GM12878 (cell line): ENCODE measurements around the gene OPN4. TPM values are rescaled to one million over a fixed set of nuclear protein-coding genes. Genes with fewer than 3 reads are reported as not detected.
"Not testable (repeated sequence)": the region's sequence is repeated elsewhere in the genome, so short reads cannot be mapped to it uniquely, and the experiment has no call there.

Experiments
- ATAC-seq: fragments of 200-7000 bp; cut with Tn5 transposase; 3 replicates; pipeline ENCODE4 v1.9.1; 2020; ENCODE audit warnings: mild to moderate bottlenecking, moderate library complexity
- BruUV-seq: library from RNA; stranded (reverse); fragments of 400-500 nt; replicated peaks from 2 replicates; lab custom pipeline; 2021; lab: Mats Ljungman, UMichigan
- CTCF ChIA-PET: fragments of 300-600 bp; sonication (Branson Sonifier 250); formaldehyde crosslinking; extraction: SDS; loops from one replicate; lab custom pipeline; 2021; ENCODE audit warnings: inconsistent platforms; lab: Yijun Ruan, JAX
- POLR2A ChIA-PET: fragments of 350-600 bp; formaldehyde crosslinking; extraction: SDS; loops from one replicate; lab custom pipeline; 2021; ENCODE audit warnings: inconsistent platforms; lab: Charles Lee
- RAD21 ChIA-PET: fragments of 300-600 bp; sonication (Branson Sonifier 250); formaldehyde crosslinking; loops from one replicate; lab custom pipeline; 2023; ENCODE audit warnings: antibody characterized with exemption; ENCODE audit not compliant: unreplicated experiment; lab: Charles Lee
- SMC1A ChIA-PET: fragments of 300-600 bp; sonication (Branson Sonifier 250); formaldehyde crosslinking; loops from one replicate; lab custom pipeline; 2023; ENCODE audit not compliant: unreplicated experiment, uncharacterized antibody; lab: Charles Lee
- DNase-seq: peaks from one replicate; pipeline ENCODE4 v3.0.0-alpha.2; 2011; ENCODE audit warnings: low read depth, low spot score
- FAIRE-seq: peaks from 3 replicates; lab custom pipeline; 2011; peaks lifted over from hg19 to GRCh38; lab: Jason Lieb, UNC
- H2AFZ ChIP-seq: 2 replicates; pipeline ENCODE4 v1.6.0; 2011; ENCODE audit warnings: low read depth, low read length, control low read depth; ENCODE audit not compliant: control insufficient read depth
- H3K27ac ChIP-seq: 2 replicates; pipeline ENCODE4 v1.5.1; 2011; ENCODE audit warnings: control low read depth; ENCODE audit not compliant: control insufficient read depth, insufficient read depth
- H3K27me3 ChIP-seq, 2 experiments: replicated peaks in 1 of 2; 2 replicates each; pipeline versions ENCODE4 v1.6.0 to v1.6.1; 2011; ENCODE audit warnings: low read length in 1 of 2; ENCODE audit not compliant: control insufficient read depth in 2 of 2, insufficient read depth in 2 of 2
- H3K36me3 ChIP-seq, 2 experiments: 2 replicates each; pipeline ENCODE4 v1.5.1; 2011; ENCODE audit warnings: low read length in 1 of 2; ENCODE audit not compliant: control insufficient read depth in 2 of 2, insufficient read depth in 2 of 2
- H3K4me1 ChIP-seq: 2 replicates; pipeline ENCODE4 v1.6.1; 2011; ENCODE audit warnings: mild to moderate bottlenecking, low read length, moderate library complexity, mixed read lengths; ENCODE audit not compliant: control insufficient read depth, insufficient read depth
- H3K4me2 ChIP-seq: 2 replicates; pipeline ENCODE4 v1.6.0; 2011; ENCODE audit warnings: control low read depth; ENCODE audit not compliant: control insufficient read depth, insufficient read depth
- H3K4me3 ChIP-seq: fragments of 200-600 bp; sonication (generic); 2 replicates; pipeline ENCODE4 v1.5.1; 2016
- H3K79me2 ChIP-seq: 2 replicates; pipeline ENCODE4 v1.6.0; 2011; ENCODE audit warnings: low read length; ENCODE audit not compliant: control insufficient read depth, insufficient read depth
- H3K9ac ChIP-seq: 2 replicates; pipeline ENCODE4 v1.8.0; 2011; ENCODE audit warnings: low read length, control low read depth, mixed read lengths; ENCODE audit not compliant: control insufficient read depth, insufficient read depth
- H3K9me3 ChIP-seq: replicated peaks from 3 replicates; pipeline ENCODE4 v1.5.1; 2011; ENCODE audit warnings: mild to moderate bottlenecking, low read length; ENCODE audit not compliant: control insufficient read depth, insufficient read depth
- H4K20me1 ChIP-seq: 2 replicates; pipeline ENCODE4 v1.6.0; 2011; ENCODE audit not compliant: control insufficient read depth, insufficient read depth
- DPF2 ChIP-seq: fragments of 450-650 bp; IDR thresholded peaks from 2 replicates; pipeline ENCODE4 v1.6.1; 2017; ENCODE audit warnings: mild to moderate bottlenecking
- FOS ChIP-seq: IDR thresholded peaks from 3 replicates; pipeline ENCODE4 v1.6.1; 2011; ENCODE audit warnings: borderline replicate concordance; ENCODE audit not compliant: insufficient read length; ENCODE audit errors: extremely low read depth
- FOXK2 ChIP-seq: fragments of 450-650 bp; IDR thresholded peaks from 2 replicates; pipeline ENCODE4 v1.6.1; 2017; ENCODE audit warnings: mild to moderate bottlenecking, moderate library complexity
- IRF5 ChIP-seq: fragments of 450-650 bp; IDR thresholded peaks from 2 replicates; pipeline ENCODE4 v1.6.1; 2017; ENCODE audit warnings: borderline replicate concordance
- JUND ChIP-seq: IDR thresholded peaks from 2 replicates; pipeline ENCODE4 v1.6.1; 2012; ENCODE audit warnings: low read depth, mild to moderate bottlenecking, low read length, improper control_type of control experiment, moderate library complexity
- KDM1A ChIP-seq: fragments of 200-600 bp; sonication (generic); IDR thresholded peaks from 2 replicates; pipeline ENCODE4 v1.6.1; 2016; ENCODE audit warnings: borderline replicate concordance
- MEF2A ChIP-seq: IDR thresholded peaks from 2 replicates; pipeline ENCODE4 v1.6.1; 2011; ENCODE audit warnings: low read depth, mild to moderate bottlenecking, low read length, moderate library complexity; ENCODE audit not compliant: insufficient read depth
- MYC ChIP-seq: IDR thresholded peaks from 2 replicates; pipeline ENCODE4 v1.6.1; 2011; ENCODE audit warnings: mild to moderate bottlenecking, low read length, moderate library complexity, inconsistent platforms; ENCODE audit not compliant: insufficient read depth, insufficient replicate concordance, insufficient read length, severe bottlenecking
- POLR2A ChIP-seq: IDR thresholded peaks from 2 replicates; pipeline ENCODE4 v1.6.1; 2011; ENCODE audit warnings: low read depth, mild to moderate bottlenecking, low read length
- RFX5 ChIP-seq: IDR thresholded peaks from 2 replicates; pipeline ENCODE4 v1.6.1; 2011; ENCODE audit warnings: low read depth, low read length, improper control_type of control experiment
- SREBF1 ChIP-seq: IDR thresholded peaks from 2 replicates; pipeline ENCODE4 v1.6.1; 2012; ENCODE audit warnings: mild to moderate bottlenecking, low read length
- TBL1XR1 ChIP-seq: IDR thresholded peaks from 2 replicates; pipeline ENCODE4 v1.6.1; 2012; ENCODE audit warnings: low read depth, low read length, improper control_type of control experiment
- ZSCAN29 ChIP-seq: fragments of 450-650 bp; IDR thresholded peaks from 2 replicates; pipeline ENCODE4 v1.6.1; 2017; ENCODE audit warnings: mild to moderate bottlenecking, moderate library complexity
- WGBS: methylation state at CpG from one replicate; pipeline ENCODE4 v1.1.6; 2016; ENCODE audit warnings: low lambda C conversion rate; ENCODE audit not compliant: insufficient replicate concordance, insufficient coverage; ENCODE audit errors: missing lambda C conversion rate; 5-methylcytosine and 5-hydroxymethylcytosine counted together
- in situ Hi-C: fragments of 300-500 bp; cut with MboI; formaldehyde crosslinking; loops from 9 replicates; pipeline ENCODE4 v1.14.3; 2018; ENCODE audit warnings: mixed read lengths
- intact Hi-C: fragments of 100-400 bp; cut with micrococcal nuclease; formaldehyde crosslinking; loops from one replicate; pipeline ENCODE4 v1.14.2; 2022; ENCODE audit not compliant: unreplicated experiment
- polyA plus RNA-seq, 11 experiments: library from polyadenylated mRNA; depleted of rRNA in 4 of 11; unstranded in 6 of 11; stranded (reverse) in 5 of 11; fragments of >200 nt; fragmentation: Nextera tagmentation in 4 of 11; fragmentation: Illumina TruSeq in 1 of 11; extraction: Ambion mirVana in 4 of 11; extraction: Trizol in 1 of 11; gene quantifications; 1 replicate in 1 of 11; 2 replicates in 10 of 11; pipeline versions ENCODE4 v1.2.1 to v1.2.3, GENCODE V29; 2011 to 2016; ENCODE audit warnings: inconsistent platforms in 2 of 11, missing spikeins in 2 of 11, low read depth in 1 of 11
- total RNA-seq, 4 experiments: library from RNA; depleted of rRNA in 3 of 4; stranded (reverse); fragments of >200 nt in 3 of 4; fragmentation: Illumina TruSeq in 1 of 4; extraction: Trizol in 1 of 4; gene quantifications; 2 replicates each; pipeline versions ENCODE4 v1.2.1 to v1.2.3, GENCODE V29; 2013 to 2021

The OPN4 gene
- total and polyA plus RNA-seq, 10 of the 15 experiments (the other 5 are each of a cell fraction or from before 2014, with no cell fraction given), result not detected

- TF ChIP-seq FOXK2, result no peak
Measured at GRCh38 chr10:86644794-86645445, 9.4 kb upstream of the OPN4 start (continued).

GRCh38 chr10:86645621-86646165, 8.7 kb upstream of the OPN4 start:
- H3K9me3 ChIP-seq, intact Hi-C loops, H4K20me1 ChIP-seq, POLR2A ChIA-PET, BruUV-seq, H3K36me3 ChIP-seq, H3K9ac ChIP-seq, H3K79me2 ChIP-seq, DNase-seq, in situ Hi-C loops, H3K27ac ChIP-seq, ATAC-seq, H3K4me2 ChIP-seq, H3K4me3 ChIP-seq, H2AFZ ChIP-seq, H3K27me3 ChIP-seq, FAIRE-seq: not testable (repeated sequence)
- ChIA-PET CTCF (interaction anchor here (0.6 to 1.3 kb wide), 2 partner anchors 22 to 66 kb away, joined by 4 read pairs; partner anchors contain the start of gene LDB3), RAD21 (interaction anchor here (1.3 kb wide), 1 partner anchor 26 kb away, joined by 7 read pairs; no protein-coding TSS in a partner anchor), SMC1A (interaction anchor here (1.0 to 1.6 kb wide), 3 partner anchors 8 to 256 kb away, joined by 3 to 4 read pairs (median 3); no protein-coding TSS in a partner anchor)
- WGBS, result 71% methylated on average over 5 of the region's 5 CpGs
- H3K4me1 ChIP-seq, result peaks cover 18% of the 10 kb centered on the region

- RAD21 ChIA-PET, result interaction anchor here (0.6 kb wide), 1 partner anchor 246 kb away, joined by 4 read pairs; no protein-coding TSS in a partner anchor
- TF ChIP-seq POLR2A (no peak), KDM1A (no peak), RFX5 (no peak), JUND (no peak), MEF2A (no peak), SREBF1 (no peak), DPF2 (no peak), FOS (no peak), TBL1XR1 (no peak), MYC (no peak), IRF5 (no peak), ZSCAN29 (no peak)
- in situ Hi-C loops, result no loop called here
Measured at GRCh38 chr10:86646532-86646931, 7.8 kb upstream of the OPN4 start.

More at GRCh38 chr10:86646532-86646931, 7.8 kb upstream of the OPN4 start:
- BruUV-seq, result no TSS peak
- DNase-seq (no peak), ATAC-seq (no peak), FAIRE-seq (no peak)
- no peaks in the 10 kb centered on the region for H3K36me3 ChIP-seq
- H3K9me3 ChIP-seq, result no peaks in the 10 kb centered on the region
- SMC1A ChIA-PET, result interaction anchor here (0.5 to 1.6 kb wide), 3 partner anchors 9 to 260 kb away, joined by 3 to 4 read pairs (median 3); no protein-coding TSS in a partner anchor
- intact Hi-C loops, result no loop called here
- no peak overlapping the region for H3K4me2 ChIP-seq
- 64% methylated on average over 5 of the region's 5 CpGs for WGBS
- H4K20me1 ChIP-seq, result no peaks in the 10 kb centered on the region
- no peaks in the 10 kb centered on the region for H3K79me2 ChIP-seq
- no peaks in the 10 kb centered on the region; a peak in 1 of 4 replicates for H3K27me3 ChIP-seq
- no peak overlapping the region for H2AFZ ChIP-seq
- POLR2A ChIA-PET, result interaction anchor here (0.7 to 0.9 kb wide), 2 partner anchors 21 to 113 kb away, joined by 3 to 4 read pairs; no protein-coding TSS in a partner anchor
- peaks cover 18% of the 10 kb centered on the region for H3K4me1 ChIP-seq
- H3K4me3 ChIP-seq, result no peak overlapping the region
- CTCF ChIA-PET, result interaction anchor here (0.8 kb wide), 1 partner anchor 9 kb away, joined by 3 read pairs; no protein-coding TSS in a partner anchor
- H3K9ac ChIP-seq, result no peak overlapping the region
- no peak overlapping the region for H3K27ac ChIP-seq
